ENCODE data around the gene SLC35C1. TPM values are rescaled to one million over a fixed set of nuclear protein-coding genes. Genes with fewer than 3 reads are reported as not detected.

Gene SLC35C1
- total RNA-seq, 1 experiment from 2014 or later: 8.9 TPM

DNA sequence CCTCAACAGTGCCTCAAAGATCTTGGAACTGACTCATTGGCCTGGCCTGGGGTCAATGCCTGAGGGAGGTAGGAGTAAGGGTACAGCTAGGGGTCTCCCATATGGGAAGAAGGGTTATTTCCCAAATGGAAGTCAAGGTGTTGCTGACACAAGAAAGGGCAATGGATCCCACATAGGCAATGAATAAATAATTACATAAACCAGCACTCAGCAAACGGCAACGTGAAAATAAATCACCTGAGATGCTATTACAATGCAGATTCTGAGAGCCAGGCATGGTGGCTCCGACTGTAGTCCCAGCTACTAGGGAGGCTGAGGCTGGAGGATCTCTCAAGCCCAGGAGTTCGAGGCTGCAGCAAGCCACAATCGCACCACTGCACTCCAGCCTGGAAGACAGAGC is 36.5 kb upstream of the SLC35C1 start:
- Mint-ChIP-seq H3K4me3 (no peak overlapping the region), H3K36me3 (ENCODE audit: insufficient read depth in 1 of 3, low read depth in 3 of 3) (no peaks in the 10 kb centered on the region), H3K9me3 (no peaks in the 10 kb centered on the region), H3K4me1 (peaks cover 4 to 16% of the 10 kb centered on the region in 2 experiments), H3K27me3 (ENCODE audit: low read depth) (peaks cover 38% of the 10 kb centered on the region), H3K27ac (no peak overlapping the region)
- H3K4me1 ChIP-seq (ENCODE audit: insufficient read depth, low read length): no peaks in the 10 kb centered on the region; the same call in 1 of the 2 replicates
- no peak overlapping the region for H4K5ac ChIP-seq (ENCODE audit: insufficient read length, low read depth, low read length)
- no peaks in the 10 kb centered on the region for H3K9me3 ChIP-seq (ENCODE audit: control insufficient read depth, low read depth, low read length)
- no peaks in the 10 kb centered on the region for H3K79me1 ChIP-seq (ENCODE audit: insufficient read depth, low read depth, low read length, poor library complexity, severe bottlenecking)
- H3K23me2 ChIP-seq (ENCODE audit: insufficient read length, low read depth, low read length, poor library complexity, severe bottlenecking): peaks cover 6% of the 10 kb centered on the region
- H3K56ac ChIP-seq (ENCODE audit: insufficient read length, low read depth, low read length): no peak overlapping the region
- H3K9ac ChIP-seq (ENCODE audit: extremely low read depth, insufficient read length, low read length): no peak overlapping the region
- H2BK12ac ChIP-seq (ENCODE audit: insufficient read length, low read depth, low read length): no peak overlapping the region
- no peak overlapping the region for H2BK15ac ChIP-seq (ENCODE audit: low read depth, low read length)
- no peak overlapping the region for H2BK20ac ChIP-seq (ENCODE audit: low read depth, low read length, poor library complexity, severe bottlenecking)
- H2BK5ac ChIP-seq (ENCODE audit: insufficient read length, low read length): no peak overlapping the region
- no peak for DNase-seq
- TF ChIP-seq, protein P1, sequence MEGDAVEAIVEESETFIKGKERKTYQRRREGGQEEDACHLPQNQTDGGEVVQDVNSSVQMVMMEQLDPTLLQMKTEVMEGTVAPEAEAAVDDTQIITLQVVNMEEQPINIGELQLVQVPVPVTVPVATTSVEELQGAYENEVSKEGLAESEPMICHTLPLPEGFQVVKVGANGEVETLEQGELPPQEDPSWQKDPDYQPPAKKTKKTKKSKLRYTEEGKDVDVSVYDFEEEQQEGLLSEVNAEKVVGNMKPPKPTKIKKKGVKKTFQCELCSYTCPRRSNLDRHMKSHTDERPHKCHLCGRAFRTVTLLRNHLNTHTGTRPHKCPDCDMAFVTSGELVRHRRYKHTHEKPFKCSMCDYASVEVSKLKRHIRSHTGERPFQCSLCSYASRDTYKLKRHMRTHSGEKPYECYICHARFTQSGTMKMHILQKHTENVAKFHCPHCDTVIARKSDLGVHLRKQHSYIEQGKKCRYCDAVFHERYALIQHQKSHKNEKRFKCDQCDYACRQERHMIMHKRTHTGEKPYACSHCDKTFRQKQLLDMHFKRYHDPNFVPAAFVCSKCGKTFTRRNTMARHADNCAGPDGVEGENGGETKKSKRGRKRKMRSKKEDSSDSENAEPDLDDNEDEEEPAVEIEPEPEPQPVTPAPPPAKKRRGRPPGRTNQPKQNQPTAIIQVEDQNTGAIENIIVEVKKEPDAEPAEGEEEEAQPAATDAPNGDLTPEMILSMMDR (conservative IDR thresholded peaks at IDR 0.05): no peak
- no peak overlapping the region for H3K18ac ChIP-seq (ENCODE audit: insufficient read length, low read depth, low read length)
- H2AFZ ChIP-seq (ENCODE audit: low read length): no peak overlapping the region
- H3K27me3 ChIP-seq (ENCODE audit: insufficient read depth, low read length): no peaks in the 10 kb centered on the region; the same call in 1 of the 2 replicates
- no peak overlapping the region for H3K4me2 ChIP-seq (ENCODE audit: insufficient read depth, insufficient read length, low read length)
- no peak overlapping the region for H2AK5ac ChIP-seq (ENCODE audit: insufficient read length, low read length)
- no peak overlapping the region for H3K27ac ChIP-seq (ENCODE audit: insufficient read length, low read depth, low read length)
- no CpG with 5 or more reads among the region's 5 CpGs for WGBS (ENCODE audit: extremely low coverage, insufficient read length, low lambda C conversion rate)
- H3K23ac ChIP-seq (ENCODE audit: insufficient read length, low read depth, low read length): no peak overlapping the region
- no peak overlapping the region for H3T11ph ChIP-seq (ENCODE audit: low read length)
- H3K14ac ChIP-seq (ENCODE audit: insufficient read depth, low read length): no peak overlapping the region
- H4K8ac ChIP-seq (replicated peaks; ENCODE audit: insufficient read length, low read depth, low read length): no peak overlapping the region
- H3K79me2 ChIP-seq (ENCODE audit: insufficient read depth, low read length): no peaks in the 10 kb centered on the region
- no peak overlapping the region for H3K4ac ChIP-seq (ENCODE audit: low read depth, low read length)
- no peak overlapping the region for H4K91ac ChIP-seq (ENCODE audit: insufficient read length, low read depth, low read length)
- peaks cover 3% of the 10 kb centered on the region for H4K20me1 ChIP-seq (ENCODE audit: control insufficient read depth, insufficient read depth, insufficient read length)
- H2BK120ac ChIP-seq (ENCODE audit: low read depth, low read length, poor library complexity, severe bottlenecking): no peak overlapping the region

Data from H9 (cell line).